ENCODE results near the gene TTC7B.
A peak's percentile ranks its signal among the peaks of the same experiment; 100 is the strongest.

The TTC7B gene

GRCh38 chr14:90767899-90768298 is 48.3 kb downstream of the TTC7B start:
- H3K9me3 ChIP-seq (ENCODE audit: low read length), result peaks cover 14% of the 10 kb centered on the region
- no peak overlapping the region for H2AFZ ChIP-seq (ENCODE audit: low read length)
- H3K79me2 ChIP-seq (ENCODE audit: insufficient read depth, low read length), result no peaks in the 10 kb centered on the region
- no peaks in the 10 kb centered on the region for H3K4me1 ChIP-seq (ENCODE audit: insufficient read depth, low read length, severe bottlenecking)
- H3K4me3 ChIP-seq (ENCODE audit: low read depth, low read length, poor library complexity, severe bottlenecking), result no peak overlapping the region
- H3K27ac ChIP-seq (ENCODE audit: low read depth, low read length, poor library complexity, severe bottlenecking), result no peak overlapping the region
- peaks cover 4% of the 10 kb centered on the region; the same call in 1 of the 2 replicates for H3K27me3 ChIP-seq (ENCODE audit: insufficient read depth, low read length)
- H3K9ac ChIP-seq (ENCODE audit: low read length), result no peak overlapping the region
- H4K20me1 ChIP-seq (ENCODE audit: insufficient read depth, low read length), result no peaks in the 10 kb centered on the region
- H3K9me2 ChIP-seq (ENCODE audit: low read depth, low read length), result no peaks in the 10 kb centered on the region
- no peaks in the 10 kb centered on the region for H3F3A ChIP-seq (ENCODE audit: insufficient read depth, low read length)
- no peak overlapping the region for H3K4me2 ChIP-seq (ENCODE audit: low read length)
- H3K36me3 ChIP-seq (ENCODE audit: insufficient read depth, low read length), result no peaks in the 10 kb centered on the region; the same call in 1 of the 2 replicates
- TF ChIP-seq CTCF (IDR thresholded peaks at IDR 0.05; ENCODE audit: low read length), result no peak
- no peak for TF ChIP-seq EZH2 (IDR thresholded peaks at IDR 0.05; ENCODE audit: borderline replicate concordance, low read length)

- Histone ChIP-seq H3K4me2 (ENCODE audit: low read length) (no peak overlapping the region), H3K79me2 (ENCODE audit: insufficient read depth, low read length) (no peaks in the 10 kb centered on the region)
- TF ChIP-seq CTCF (IDR thresholded peaks at IDR 0.05; ENCODE audit: low read length) (peak; percentile 58), EZH2 (IDR thresholded peaks at IDR 0.05; ENCODE audit: borderline replicate concordance, low read length) (no peak)
Observed at GRCh38 chr14:90760591-90761316, 55.5 kb downstream of the TTC7B start.

GRCh38 chr14:90760078-90760444 is 56.2 kb downstream of the TTC7B start:
- H3K9ac ChIP-seq (ENCODE audit: low read length), result no peak overlapping the region
- H3K4me2 ChIP-seq (ENCODE audit: low read length), result no peak overlapping the region

More at GRCh38 chr14:90760591-90761316, 55.5 kb downstream of the TTC7B start:
- H3F3A ChIP-seq (ENCODE audit: insufficient read depth, low read length), result no peaks in the 10 kb centered on the region
- H3K27ac ChIP-seq (ENCODE audit: low read depth, low read length, poor library complexity, severe bottlenecking), result no peak overlapping the region
- no peak overlapping the region for H3K4me3 ChIP-seq (ENCODE audit: low read depth, low read length, poor library complexity, severe bottlenecking)
- peaks cover 10% of the 10 kb centered on the region for H3K9me3 ChIP-seq (ENCODE audit: low read length)
- H4K20me1 ChIP-seq (ENCODE audit: insufficient read depth, low read length), result no peaks in the 10 kb centered on the region
- H3K36me3 ChIP-seq (ENCODE audit: insufficient read depth, low read length), result no peaks in the 10 kb centered on the region; the same call in 1 of the 2 replicates
- no peak overlapping the region for H3K9ac ChIP-seq (ENCODE audit: low read length)
- H3K9me2 ChIP-seq (ENCODE audit: low read depth, low read length), result no peaks in the 10 kb centered on the region
- peaks cover 15% of the 10 kb centered on the region for H3K4me1 ChIP-seq (ENCODE audit: insufficient read depth, low read length, severe bottlenecking)
- H3K27me3 ChIP-seq (ENCODE audit: insufficient read depth, low read length), result no peaks in the 10 kb centered on the region; the same call in 1 of the 2 replicates
- H2AFZ ChIP-seq (ENCODE audit: low read length), result no peak overlapping the region

More at GRCh38 chr14:90760078-90760444, 56.2 kb downstream of the TTC7B start:
- H3K36me3 ChIP-seq (ENCODE audit: insufficient read depth, low read length), result no peaks in the 10 kb centered on the region; the same call in 1 of the 2 replicates
- no peaks in the 10 kb centered on the region for H3K79me2 ChIP-seq (ENCODE audit: insufficient read depth, low read length)
- no peaks in the 10 kb centered on the region for H3K9me2 ChIP-seq (ENCODE audit: low read depth, low read length)
- H4K20me1 ChIP-seq (ENCODE audit: insufficient read depth, low read length), result no peaks in the 10 kb centered on the region
- TF ChIP-seq CTCF (IDR thresholded peaks at IDR 0.05; ENCODE audit: low read length), result no peak
- TF ChIP-seq EZH2 (IDR thresholded peaks at IDR 0.05; ENCODE audit: borderline replicate concordance, low read length), result no peak
- H3K9me3 ChIP-seq (ENCODE audit: low read length), result peaks cover 10% of the 10 kb centered on the region
- H3K27ac ChIP-seq (ENCODE audit: low read depth, low read length, poor library complexity, severe bottlenecking), result no peak overlapping the region
- H3K27me3 ChIP-seq (ENCODE audit: insufficient read depth, low read length), result no peaks in the 10 kb centered on the region; the same call in 1 of the 2 replicates
- peaks cover 15% of the 10 kb centered on the region for H3K4me1 ChIP-seq (ENCODE audit: insufficient read depth, low read length, severe bottlenecking)
- no peak overlapping the region for H2AFZ ChIP-seq (ENCODE audit: low read length)
- no peak overlapping the region for H3K4me3 ChIP-seq (ENCODE audit: low read depth, low read length, poor library complexity, severe bottlenecking)
- H3F3A ChIP-seq (ENCODE audit: insufficient read depth, low read length), result no peaks in the 10 kb centered on the region
